ENCODE measurements around the gene B3GAT1.

The B3GAT1 gene

DNA sequence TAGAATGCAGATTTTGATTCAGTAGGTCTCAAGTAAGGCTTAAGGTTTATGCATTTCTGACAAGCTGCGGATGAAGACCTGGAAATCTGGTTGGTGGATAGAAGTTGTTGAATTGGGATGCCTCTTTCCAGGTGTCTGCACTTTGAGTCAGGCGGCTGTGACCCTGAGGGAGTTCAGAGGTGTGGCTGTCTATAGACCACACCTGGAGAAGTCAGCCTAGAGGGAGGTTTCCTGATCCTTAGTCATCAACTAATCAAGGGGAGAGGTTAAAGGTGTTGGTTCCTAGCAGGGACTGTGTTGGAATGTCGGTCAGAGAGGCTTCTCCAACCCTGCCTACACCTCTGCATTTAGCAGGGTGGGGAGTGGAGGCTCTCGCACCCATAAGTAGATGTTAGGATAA lies 72.3 kb downstream of the B3GAT1 start:
- DNase-seq (ENCODE audit: low read depth in 2 of 3, low spot score in 2 of 3), result no peak

DNA sequence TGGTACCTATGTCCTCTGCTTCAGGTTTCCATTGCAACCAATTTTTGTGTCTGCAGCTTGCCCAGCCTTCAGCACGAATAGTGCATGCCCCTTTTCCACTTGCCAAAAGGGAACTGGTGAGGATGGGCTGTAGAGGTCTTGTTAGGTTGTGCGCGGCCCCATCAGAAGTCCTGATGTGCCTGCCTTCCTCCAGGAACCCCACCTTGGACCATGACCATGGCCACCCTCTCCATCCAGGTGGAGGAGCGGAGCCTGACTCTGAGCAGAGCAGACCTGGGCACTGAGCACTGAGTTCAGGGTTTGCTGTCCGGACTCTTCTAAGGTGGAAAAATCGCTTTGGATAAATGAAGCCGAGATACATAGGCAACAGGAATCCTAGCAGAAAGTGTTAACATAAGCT lies 73.4 kb downstream of the B3GAT1 start:
- no peak for DNase-seq (ENCODE audit: low read depth in 2 of 3, low spot score in 2 of 3)

DNA sequence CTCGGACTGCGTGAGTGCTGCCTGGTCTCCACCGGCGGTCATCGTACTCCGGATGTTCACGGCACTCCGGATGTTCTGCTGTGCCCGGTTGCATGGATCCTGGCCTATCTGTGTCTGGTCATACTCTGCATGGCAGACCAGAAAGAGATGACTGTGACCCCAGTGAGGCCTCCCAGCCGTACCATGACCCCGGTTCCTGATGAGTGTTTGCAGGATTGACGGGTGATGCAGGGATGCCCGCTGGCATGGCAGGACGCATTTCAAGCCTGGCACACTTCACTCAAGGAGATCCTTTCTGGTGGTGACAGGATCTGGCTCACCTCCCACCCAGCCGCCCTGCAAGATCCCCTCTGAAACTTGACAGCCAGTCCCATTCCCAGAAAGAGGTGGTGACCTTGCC lies 74.0 kb downstream of the B3GAT1 start:
- no peak for DNase-seq (ENCODE audit: low read depth in 2 of 3, low spot score in 2 of 3)

DNA sequence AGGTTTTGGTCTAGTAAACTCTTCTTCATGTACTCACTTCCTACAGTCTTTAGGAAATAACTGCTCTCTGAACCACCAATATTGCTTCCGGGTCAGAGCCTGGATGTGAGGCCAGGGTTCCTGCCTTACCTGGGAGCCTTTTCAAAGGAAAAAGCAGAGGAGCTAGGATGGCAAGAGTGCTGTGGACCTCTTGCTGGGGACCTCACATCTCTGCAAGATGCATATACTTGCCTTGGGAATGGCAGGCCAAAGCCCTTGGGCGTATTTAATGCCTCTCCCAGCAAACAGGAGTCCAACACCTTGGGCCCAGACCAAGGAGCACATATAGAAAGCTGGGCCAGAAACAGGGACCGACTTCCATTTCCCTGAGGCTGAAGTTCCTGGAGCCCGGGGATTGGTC lies 75.0 kb downstream of the B3GAT1 start:
- no peak for DNase-seq (ENCODE audit: low read depth in 2 of 3, low spot score in 2 of 3)

DNA sequence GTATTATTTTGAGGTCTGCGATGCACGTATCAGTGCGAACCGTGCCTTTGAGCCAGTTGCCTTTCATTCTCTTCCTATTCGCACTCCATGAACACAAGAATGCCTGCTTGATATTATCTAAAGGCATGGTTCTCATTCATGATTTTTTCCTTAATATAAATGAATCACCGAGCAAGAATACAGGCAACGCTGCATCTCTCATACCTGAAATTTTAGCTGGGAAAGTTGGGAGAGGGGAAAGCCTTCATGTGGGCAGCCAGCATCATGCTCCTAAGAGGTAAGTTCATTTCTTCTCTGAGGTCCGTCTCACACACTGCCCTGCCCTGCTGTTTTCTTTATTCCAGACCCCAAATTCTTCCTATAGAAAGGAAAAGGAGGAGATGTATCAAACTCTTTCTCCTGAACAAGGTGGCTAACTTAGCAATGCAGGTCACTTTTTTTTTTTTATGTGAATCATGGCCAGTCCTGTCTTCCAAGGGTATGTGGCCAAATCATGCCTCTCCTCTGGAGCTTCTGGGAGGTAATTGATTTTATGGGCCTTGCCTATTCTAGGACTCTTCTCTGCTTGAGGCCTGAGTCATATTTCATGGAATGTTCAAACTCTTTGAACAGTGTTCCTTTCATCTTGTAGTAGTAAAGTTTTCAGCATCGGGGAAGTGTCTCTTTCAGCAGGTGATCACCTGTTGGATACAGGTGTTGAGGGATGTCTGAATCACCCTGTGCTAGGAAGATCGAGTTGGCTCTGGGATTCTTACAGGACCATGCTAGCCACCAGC lies 77.1 kb downstream of the B3GAT1 start:
- no peak for DNase-seq (ENCODE audit: low read depth in 2 of 3, low spot score in 2 of 3)

DNA sequence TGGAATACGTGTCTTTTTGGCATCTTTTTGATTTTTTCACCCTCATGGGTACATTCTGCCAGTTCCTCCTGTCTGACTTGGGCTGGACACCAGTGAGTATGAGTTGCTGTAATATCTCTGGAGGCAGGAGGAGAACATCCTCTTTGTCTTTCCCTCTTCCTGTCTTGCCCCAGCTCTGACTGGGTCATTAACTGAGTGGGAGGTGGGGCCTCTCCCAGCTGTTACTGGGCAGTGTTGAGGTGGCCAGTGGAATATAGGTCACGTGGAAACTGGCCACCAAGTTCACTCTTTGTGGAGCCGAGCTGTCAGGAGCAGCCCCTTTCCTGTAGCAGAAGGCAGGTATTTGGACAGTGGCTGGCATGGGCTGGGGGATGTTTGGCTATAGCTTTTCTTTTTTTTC lies 78.1 kb downstream of the B3GAT1 start:
- DNase-seq (ENCODE audit: low read depth in 2 of 3, low spot score in 2 of 3), result no peak

DNA sequence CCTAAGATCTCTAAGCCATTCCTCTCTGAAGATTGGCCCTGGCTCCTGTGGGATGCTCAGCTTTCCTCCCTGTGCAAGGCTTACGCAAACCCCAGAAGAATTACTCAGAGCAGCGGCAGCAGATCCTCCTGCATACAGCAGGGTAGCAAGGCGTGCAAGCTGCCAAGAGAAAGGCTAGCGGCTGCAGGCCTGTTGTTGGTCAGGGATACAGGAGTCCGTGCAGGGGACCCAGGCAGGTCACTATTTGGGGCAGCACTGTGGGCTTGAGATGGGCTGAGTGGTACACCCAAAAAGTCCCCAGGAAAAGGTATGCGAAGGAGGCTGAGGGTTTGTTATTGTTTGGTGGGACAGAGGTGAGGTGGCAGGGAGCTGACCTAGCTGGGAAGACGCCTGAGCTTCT lies 78.7 kb downstream of the B3GAT1 start:
- no peak for DNase-seq (ENCODE audit: low read depth in 2 of 3, low spot score in 2 of 3)

DNA sequence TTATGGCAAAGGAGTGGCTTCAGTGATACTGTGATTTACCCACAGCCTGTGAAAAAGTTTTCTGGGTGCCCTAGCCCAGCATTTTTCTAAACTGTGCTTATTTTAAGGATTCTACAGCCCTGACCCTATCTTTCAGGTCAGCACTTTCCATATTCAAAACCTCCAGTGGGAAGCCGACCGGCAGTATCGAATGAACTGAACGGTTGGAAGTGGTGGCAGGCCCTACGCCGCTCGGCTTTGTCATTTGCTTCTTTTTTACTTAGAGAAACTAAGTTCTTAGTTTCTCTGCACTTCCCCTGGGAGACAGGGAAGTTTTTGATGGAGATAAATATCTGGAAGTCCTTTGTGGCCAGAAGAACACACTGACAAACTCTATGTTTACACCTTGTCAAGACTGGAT lies 79.3 kb downstream of the B3GAT1 start:
- no peak for DNase-seq (ENCODE audit: low read depth in 2 of 3, low spot score in 2 of 3)

DNA sequence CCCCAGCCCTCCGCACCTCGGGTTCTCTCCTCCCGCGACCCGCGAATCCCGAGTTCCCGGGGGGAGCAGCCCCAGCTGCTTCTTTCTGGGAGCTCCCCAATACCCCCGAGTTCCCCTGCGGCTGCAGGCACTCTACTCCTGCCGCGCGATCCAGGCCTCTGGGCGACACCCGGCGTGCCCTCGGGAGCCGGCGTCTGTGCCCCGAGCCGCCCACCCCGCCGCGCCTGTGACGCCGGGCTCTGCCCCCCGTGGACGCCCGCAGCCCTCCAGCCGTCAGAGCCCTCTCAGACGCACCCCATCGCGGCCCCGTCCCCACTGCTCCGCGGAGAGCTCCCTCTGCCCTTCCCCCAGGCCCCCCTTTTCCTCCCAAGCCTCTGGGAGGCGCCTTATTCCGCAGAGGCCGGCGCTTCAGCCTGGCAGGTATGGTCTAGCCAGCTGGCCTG lies 79.8 kb downstream of the B3GAT1 start:
- peak in 1 of 3 experiments; percentile 5 for DNase-seq (ENCODE audit: low read depth in 2 of 3, low spot score in 2 of 3)

DNA sequence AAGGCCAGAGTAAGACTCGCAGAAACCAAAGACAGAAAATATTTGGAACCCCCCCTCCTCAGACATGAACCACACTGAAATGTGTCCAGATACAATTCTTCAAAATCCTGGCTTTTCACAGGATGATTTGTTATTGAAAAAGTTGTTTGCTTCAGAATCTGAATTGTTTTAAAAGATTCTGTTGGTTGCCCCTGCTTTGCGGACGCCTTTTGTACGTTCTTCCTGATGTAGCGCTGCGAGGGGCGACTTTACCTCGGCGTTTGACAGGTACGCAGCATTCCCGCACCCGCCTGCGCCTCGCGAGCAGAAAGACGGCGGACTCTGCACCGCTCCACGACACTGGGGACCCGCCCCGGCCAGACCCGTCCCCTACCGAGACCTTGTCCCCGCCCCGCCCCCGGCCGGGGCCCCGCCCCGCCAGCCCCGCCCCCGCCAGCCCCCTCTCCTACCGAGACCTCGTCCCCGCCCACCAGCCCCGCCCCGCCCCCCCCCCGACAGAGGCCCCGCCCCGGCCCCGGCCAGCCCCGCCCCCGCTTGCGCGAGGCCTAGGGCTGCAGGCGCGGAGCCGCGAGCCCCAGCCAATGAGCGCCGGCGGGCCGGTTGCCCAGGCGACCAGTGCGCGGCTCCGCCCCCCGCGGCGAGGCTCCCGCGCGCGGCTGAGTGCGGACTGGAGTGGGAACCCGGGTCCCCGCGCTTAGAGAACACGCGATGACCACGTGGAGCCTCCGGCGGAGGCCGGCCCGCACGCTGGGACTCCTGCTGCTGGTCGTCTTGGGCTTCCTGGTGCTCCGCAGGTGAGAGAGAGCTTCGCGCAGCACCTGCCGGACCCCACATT lies 80.5 kb downstream of the B3GAT1 start, which contains the start of gene GLB1L2:
TSS of gene GLB1L2 (plus strand) at position 635 of the 835 bp plus-strand sequence. CDS start at position 709, 74 bp downstream.
- DNase-seq (ENCODE audit: low read depth in 2 of 3, low spot score in 2 of 3), result peak; percentile 47 to 65 (median 54)

DNA sequence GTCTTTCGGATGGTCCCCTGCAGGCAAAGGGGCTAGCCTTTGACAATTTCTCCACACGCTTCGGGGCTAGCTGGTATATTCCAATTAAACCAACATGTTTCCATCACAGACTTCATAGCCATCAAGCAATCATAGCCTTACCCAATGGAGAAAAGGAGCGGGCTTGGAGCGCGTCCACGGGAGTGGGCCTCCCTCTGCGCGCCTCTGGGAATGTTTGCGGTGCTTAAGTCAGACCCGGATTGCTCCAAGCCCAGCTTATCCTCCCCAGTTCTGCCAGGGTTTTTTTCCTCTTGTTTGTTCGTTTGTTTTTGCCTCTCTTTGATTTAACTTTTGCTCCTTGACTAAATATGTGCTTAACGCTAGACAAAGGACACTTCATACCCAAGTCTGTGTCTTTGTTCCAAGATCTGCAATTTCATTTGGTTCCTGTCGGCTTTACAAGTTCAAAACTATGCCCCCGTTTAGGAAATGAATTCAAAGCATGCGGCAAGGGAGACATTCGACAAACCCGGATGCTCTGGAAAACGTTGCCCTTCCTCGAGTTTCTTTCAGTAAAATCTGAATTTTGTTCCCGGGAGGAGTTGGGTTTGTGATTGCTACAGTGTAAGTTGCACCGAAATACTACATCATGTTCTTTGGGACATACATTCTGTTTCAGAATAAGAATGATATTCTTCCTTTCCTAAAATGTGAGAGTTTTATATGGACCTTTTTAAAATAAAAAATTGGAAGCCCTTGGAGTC lies 81.3 kb downstream of the B3GAT1 start:
- no peak for DNase-seq (ENCODE audit: low read depth in 2 of 3, low spot score in 2 of 3)

Measured in activated CD8-positive, alpha-beta memory T cell treated with anti-CD3 and anti-CD28 coated beads for 48 hours (primary cell).